GM18526 (cell line): ENCODE data around the gene RPS6KA2.

Source experiments
- POLR2A ChIP-seq: IDR thresholded peaks from 3 replicates; pipeline ENCODE4 v1.6.1; 2011; ENCODE audit not compliant: insufficient read length; ENCODE audit errors: extremely low read depth

Gene RPS6KA2

GRCh38 chr6:166660157-166660688, 33.2 kb upstream of the RPS6KA2 start:
- no peak for TF ChIP-seq POLR2A

DNA sequence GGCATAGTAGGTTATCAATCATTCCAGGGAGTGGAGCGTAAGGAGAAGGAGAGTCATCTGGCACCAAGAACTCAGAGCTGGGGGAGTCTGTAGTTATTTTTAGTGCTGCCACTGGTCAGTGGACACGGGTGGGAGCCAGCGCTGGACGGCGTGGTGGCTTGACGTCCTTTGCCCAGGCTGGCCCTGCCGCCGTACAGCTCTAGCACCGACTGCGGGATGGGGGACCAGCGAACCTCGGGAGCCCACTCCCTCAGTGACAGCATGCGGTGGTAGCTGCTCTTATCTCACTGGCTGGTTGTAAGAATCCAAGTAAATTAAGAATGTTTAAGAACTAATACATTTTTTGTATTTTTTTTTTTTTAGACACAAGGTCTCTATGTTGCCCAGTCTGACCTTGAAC, 32.5 kb upstream of the RPS6KA2 start:
- no peak for TF ChIP-seq POLR2A

DNA sequence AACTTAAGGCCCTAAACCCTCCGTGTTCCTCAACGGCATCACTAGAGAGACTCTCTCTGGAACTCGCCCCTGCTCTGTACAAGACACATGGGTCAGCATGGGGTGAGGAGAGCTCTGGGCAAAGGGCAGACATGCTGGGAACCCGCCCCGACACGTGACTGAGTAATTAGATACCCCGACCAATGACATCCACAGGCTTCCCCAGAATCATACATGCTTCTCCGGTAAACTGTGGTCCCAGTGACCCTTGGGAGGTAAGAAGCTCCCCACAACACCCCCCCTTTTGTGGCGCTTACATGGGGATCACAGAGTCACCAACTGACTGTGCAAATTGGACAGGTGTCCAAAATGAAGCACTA, 31.7 kb upstream of the RPS6KA2 start:
- no peak for TF ChIP-seq POLR2A

DNA sequence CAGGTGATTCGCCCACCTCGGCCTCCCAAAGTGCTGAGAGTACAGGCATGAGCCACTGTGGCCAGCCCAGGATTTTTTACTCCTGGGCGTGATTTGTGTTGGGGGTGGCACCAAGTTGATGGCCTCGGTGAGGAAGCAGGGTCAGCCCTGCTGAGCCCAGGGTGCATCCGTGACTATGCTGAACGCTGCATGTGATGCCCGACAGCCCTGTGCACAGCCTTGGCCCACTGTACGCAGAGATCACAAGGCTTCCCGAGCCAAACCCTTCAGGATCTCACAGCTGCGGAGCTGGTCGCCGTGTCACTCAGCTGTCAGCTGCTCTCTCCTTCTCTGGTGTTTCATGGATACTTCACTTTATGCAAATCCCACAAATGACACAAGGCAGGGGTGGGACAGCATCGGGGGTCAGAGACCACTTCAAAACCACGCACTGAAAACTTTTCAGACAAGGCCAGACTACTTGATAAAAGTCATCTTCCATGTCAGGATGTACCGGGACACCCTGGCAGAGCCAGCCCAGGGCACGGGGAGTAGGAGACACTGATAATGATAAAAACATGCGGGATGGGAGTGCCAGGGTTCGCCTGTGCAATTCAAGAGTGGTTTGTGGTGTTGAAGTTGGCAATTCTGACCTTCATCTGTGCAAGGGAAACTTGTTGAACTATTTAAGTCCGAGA, 31.2 kb upstream of the RPS6KA2 start:
- no peak for TF ChIP-seq POLR2A

DNA sequence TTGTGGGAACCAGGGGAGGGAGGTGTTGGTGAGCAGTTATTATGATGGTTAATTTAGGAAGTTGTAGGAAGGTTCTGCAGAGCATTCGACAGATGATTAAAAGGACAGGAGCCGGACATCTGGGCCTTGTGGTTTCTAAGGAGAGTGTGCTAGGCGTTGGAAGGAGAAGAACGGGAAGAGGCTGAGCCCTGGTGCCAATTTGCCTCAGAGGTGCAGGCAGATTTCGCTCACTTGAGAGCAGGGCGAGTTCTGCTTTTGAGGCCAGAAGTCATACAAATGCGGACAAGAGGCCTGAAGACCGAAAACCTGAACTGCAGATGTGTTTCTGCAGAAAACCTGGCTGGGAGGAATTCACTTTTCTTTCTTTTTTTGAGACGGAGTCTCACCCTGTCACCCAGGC, 30.5 kb upstream of the RPS6KA2 start:
- no peak for TF ChIP-seq POLR2A

DNA sequence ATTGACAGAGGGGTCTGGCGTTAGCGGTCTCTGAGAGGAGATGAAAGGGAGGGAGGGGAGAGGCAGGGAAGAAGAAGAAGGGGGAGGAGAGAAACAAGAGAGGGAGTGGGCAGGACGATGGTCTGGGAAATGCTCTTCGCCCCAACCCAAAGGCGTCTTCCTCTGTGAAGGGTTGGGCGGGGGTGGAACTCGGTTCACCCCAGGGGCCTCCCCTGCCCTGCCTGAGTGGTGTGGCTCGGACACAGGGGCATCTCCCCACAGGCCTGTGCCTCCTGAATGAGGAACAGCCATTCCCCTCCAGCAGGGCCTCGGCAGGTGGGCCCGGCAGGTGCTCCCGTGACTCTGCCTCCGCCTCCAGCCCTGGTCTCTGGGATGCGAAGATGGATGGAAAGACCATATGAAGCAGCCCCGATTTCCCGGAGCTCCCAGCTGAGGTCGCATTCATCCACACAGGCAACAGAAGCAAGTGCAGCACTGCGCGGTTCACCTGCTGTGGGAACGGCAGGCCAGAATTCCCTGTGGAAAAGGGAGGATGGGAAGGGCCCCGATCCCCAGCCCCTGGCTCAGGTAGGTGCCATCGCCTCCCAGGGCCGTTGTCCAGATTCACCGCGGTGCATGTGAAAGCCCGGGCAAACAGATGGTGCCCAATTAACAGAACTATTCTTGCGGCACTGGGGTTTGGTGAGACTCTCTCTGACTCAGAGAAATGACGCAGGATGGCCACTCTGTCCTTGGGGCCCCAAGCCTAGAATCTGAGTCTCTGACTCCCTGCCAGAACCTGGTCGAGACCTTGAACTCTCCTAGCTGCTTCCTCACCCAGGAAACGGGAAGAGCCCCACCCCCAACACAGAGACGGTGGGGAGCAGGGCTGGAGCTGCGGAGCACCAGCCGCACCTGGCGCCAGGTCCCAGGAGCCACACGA, 29.4 kb upstream of the RPS6KA2 start:
- no peak for TF ChIP-seq POLR2A

GRCh38 chr6:166655713-166656229, 28.7 kb upstream of the RPS6KA2 start:
- no peak for TF ChIP-seq POLR2A

GRCh38 chr6:166655251-166655650, 28.2 kb upstream of the RPS6KA2 start:
- TF ChIP-seq POLR2A, result no peak

GRCh38 chr6:166654573-166654972, 27.5 kb upstream of the RPS6KA2 start:
- no peak for TF ChIP-seq POLR2A

GRCh38 chr6:166653639-166653941, 26.5 kb upstream of the RPS6KA2 start:
- TF ChIP-seq POLR2A, result no peak

DNA sequence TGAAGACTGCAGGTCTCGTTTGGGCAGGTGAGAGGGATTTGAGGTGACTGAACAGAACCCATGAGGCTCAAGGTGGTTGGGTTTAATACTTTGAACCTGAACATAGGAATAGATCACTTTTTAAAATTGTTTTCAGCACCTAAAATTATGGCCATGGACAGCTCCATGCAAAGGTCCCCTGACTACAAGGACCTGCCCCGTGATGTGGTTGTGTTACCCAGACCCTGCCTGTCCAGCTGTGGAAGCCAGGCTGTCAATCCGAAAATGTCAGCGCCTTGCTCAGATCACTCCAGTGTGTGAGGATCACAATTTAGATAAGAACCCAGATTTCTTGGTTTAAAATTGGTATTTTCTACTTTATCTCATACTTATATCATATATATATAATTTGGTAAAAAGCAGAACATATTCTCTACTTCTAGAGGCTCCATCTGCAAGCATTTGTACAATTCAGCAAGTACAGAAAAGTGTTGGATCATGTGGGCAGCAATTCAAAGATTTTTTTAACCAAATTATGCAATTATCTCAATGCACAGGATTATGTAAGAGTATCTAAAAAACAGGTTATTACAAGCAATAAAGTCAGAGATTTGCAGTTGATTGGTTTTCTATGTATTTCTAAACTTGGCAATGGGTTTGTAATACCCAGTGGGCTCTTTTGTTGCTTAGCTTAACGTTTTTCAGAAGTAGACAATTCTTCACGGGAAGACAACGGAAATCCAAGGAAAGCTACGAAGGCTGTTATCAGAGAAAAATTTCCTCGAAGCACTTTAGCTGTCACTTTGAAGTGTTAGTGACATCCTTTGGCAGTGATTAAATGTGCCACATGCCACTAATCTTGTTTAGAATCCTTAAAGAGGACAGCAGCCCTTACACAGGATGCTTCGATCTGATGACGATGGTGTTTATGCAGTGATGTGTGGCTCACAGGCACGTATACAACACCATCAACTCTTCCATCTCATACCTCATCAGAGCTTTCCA, 24.1 kb upstream of the RPS6KA2 start:
- no peak for TF ChIP-seq POLR2A

DNA sequence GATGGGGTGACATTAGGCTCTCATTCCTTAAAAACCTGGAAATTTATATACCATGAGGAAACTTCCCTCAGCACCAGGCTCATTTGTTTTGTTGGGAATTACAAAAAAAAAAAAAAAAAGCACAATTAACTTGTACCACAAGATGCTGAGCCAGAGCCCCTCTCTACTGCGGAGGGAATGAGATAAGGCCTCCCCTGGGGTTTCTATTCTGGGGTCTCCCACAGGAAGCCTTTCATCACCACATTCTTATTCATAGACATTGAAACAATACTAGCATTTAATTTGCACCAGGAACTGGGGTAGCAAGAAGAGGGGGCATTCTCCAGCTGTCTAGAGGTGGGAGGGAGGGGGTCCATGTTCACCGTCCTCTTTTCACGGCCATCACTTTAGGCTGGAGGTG, 23.0 kb upstream of the RPS6KA2 start:
- TF ChIP-seq POLR2A, result no peak

GRCh38 chr6:166648846-166649245, 21.8 kb upstream of the RPS6KA2 start:
- no peak for TF ChIP-seq POLR2A

- no peak for TF ChIP-seq POLR2A
These were observed 20.8 kb upstream of the RPS6KA2 start for GRCh38 chr6:166647896-166648295.

DNA sequence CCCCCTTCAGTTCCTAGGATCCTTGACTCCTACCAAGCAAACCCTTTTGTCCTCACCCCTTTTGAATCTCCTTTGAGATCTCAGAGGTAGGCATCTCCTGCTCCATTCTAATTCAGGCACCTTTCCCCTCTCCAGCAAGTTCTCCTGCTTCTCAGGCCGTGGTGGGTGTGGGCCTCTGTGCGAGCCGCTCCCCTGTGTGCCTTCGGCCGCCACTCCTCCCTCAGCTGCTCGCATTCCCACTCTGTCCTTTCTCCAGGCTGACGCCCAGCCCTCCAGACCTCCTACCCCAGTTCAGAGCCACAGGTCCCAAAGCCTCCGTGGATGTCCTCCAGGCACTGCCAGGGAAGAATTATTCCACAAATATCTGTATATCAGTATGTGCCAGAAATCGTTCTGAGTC, 19.7 kb upstream of the RPS6KA2 start:
- TF ChIP-seq POLR2A, result no peak

DNA sequence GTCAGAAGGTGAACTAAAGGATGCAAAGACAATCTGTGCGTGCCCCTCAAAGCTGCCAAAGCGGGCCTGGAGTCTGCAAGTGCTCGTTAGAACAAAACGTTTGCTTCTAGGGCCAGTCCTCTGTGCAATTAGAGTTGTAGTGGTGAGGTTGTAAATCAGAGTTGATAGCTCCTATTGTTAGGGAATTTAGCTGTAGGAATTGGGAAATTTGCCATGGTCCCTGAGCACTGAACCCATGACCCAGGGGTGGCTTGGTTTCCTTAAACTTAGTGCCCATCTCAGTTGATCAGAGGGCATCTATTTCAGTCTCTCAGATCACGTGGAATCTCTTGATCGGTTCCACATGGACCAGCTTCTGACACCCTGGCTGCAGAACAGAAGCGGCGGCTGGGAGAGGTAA, 18.8 kb upstream of the RPS6KA2 start:
- TF ChIP-seq POLR2A, result no peak

DNA sequence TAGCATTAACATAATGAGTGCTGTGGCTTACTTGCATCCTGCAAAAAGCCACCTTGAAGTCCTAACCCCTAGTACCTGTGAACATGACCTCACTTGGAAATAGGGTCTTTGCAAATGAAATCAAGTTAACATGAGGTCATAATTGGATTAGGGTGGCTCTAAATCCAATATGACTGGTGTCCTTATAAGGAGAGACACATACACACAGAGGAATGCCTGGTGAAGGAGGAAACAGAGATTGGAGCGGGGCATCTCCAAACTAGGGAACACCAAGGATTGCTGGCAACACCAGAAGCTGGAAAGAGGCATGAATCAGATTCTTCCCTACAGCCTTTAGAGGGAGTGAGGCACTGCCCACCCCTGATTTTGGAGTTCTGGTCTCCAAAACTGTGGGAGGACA, 17.6 kb upstream of the RPS6KA2 start:
- TF ChIP-seq POLR2A, result no peak
